ENCODE data around the gene MYO3B. TPM values are rescaled to one million over a fixed set of nuclear protein-coding genes. Genes with fewer than 3 reads are reported as not detected.

Gene MYO3B
- total RNA-seq, 1 donor from 2014 or later, result not detected

GRCh38 chr2:170486730-170487129 is 308.8 kb downstream of the MYO3B start:
- DNase-seq (no peak), ATAC-seq (no peak)
- intact Hi-C loops (cut with DNase I), result loop anchor here (10.0 kb wide), 1 partner anchor 328 kb away; the partner anchor contains the start of gene GAD1
- H3K27me3 ChIP-seq (ENCODE audit: low read depth), result no peaks in the 10 kb centered on the region
- no peaks in the 10 kb centered on the region for H3K4me1 ChIP-seq
- no peaks in the 10 kb centered on the region for H3K36me3 ChIP-seq
- H3K4me3 ChIP-seq, result no peak overlapping the region
- no peak overlapping the region for H3K27ac ChIP-seq
- no peaks in the 10 kb centered on the region for H3K9me3 ChIP-seq
- TF ChIP-seq CTCF (IDR thresholded peaks at IDR 0.05), result no peak

GRCh38 chr2:170488807-170489206 is 310.9 kb downstream of the MYO3B start:
- Histone ChIP-seq H3K9me3 (no peaks in the 10 kb centered on the region), H3K4me3 (no peak overlapping the region), H3K27ac (no peak overlapping the region), H3K27me3 (ENCODE audit: low read depth) (no peaks in the 10 kb centered on the region), H3K4me1 (no peaks in the 10 kb centered on the region), H3K36me3 (no peaks in the 10 kb centered on the region)
- ATAC-seq (no peak), DNase-seq (no peak)
- TF ChIP-seq CTCF (IDR thresholded peaks at IDR 0.05), result no peak
- intact Hi-C loops (cut with DNase I), result loop anchor here (10.0 kb wide), 1 partner anchor 326 kb away; the partner anchor contains the start of gene GAD1

GRCh38 chr2:170492010-170492409 is 314.1 kb downstream of the MYO3B start:
- DNase-seq, result no peak
- Histone ChIP-seq H3K4me3 (no peak overlapping the region), H3K27ac (no peak overlapping the region), H3K36me3 (no peaks in the 10 kb centered on the region), H3K27me3 (ENCODE audit: low read depth) (no peaks in the 10 kb centered on the region), H3K9me3 (no peaks in the 10 kb centered on the region), H3K4me1 (no peaks in the 10 kb centered on the region)
- TF ChIP-seq CTCF (IDR thresholded peaks at IDR 0.05), result no peak
- intact Hi-C loops (cut with DNase I), result no loop called here
- no peak for ATAC-seq

GRCh38 chr2:170493426-170494097 is 315.6 kb downstream of the MYO3B start:
- ATAC-seq (no peak), DNase-seq (no peak)
- Histone ChIP-seq H3K4me1 (no peaks in the 10 kb centered on the region), H3K4me3 (no peak overlapping the region), H3K36me3 (no peaks in the 10 kb centered on the region), H3K9me3 (no peaks in the 10 kb centered on the region), H3K27ac (no peak overlapping the region), H3K27me3 (ENCODE audit: low read depth) (no peaks in the 10 kb centered on the region)
- TF ChIP-seq CTCF (IDR thresholded peaks at IDR 0.05), result no peak
- intact Hi-C loops (cut with DNase I), result no loop called here

GRCh38 chr2:170495896-170496295 is 317.9 kb downstream of the MYO3B start:
- ATAC-seq, result no peak
- intact Hi-C loops (cut with DNase I), result no loop called here

More at GRCh38 chr2:170495896-170496295, 317.9 kb downstream of the MYO3B start:
- H3K27ac ChIP-seq, result no peak overlapping the region
- H3K4me1 ChIP-seq, result no peaks in the 10 kb centered on the region
- H3K36me3 ChIP-seq, result no peaks in the 10 kb centered on the region
- H3K27me3 ChIP-seq (ENCODE audit: low read depth), result no peaks in the 10 kb centered on the region
- no peak overlapping the region for H3K4me3 ChIP-seq
- no peak for DNase-seq
- no peak for TF ChIP-seq CTCF (IDR thresholded peaks at IDR 0.05)
- no peaks in the 10 kb centered on the region for H3K9me3 ChIP-seq

Measured in lower lobe of right lung (tissue), 2 donors.